Fibroblast of lung (primary cell): ENCODE data around the gene SAMD8. TPM values are rescaled to one million over a fixed set of nuclear protein-coding genes. Genes with fewer than 3 reads are reported as not detected.
A peak's percentile ranks its signal among the peaks of the same experiment; 100 is the strongest.
"Not testable (repeated sequence)": the region's sequence is repeated elsewhere in the genome, so short reads cannot be mapped to it uniquely, and the experiment has no call there.

Source experiments
- DNase-seq, 2 donors: peaks; one replicate each; pipeline versions ENCODE4 v3.0.0 to v3.0.0-alpha.2; 2010; ENCODE audit warnings: low read depth in 2 of 2
- H2AFZ ChIP-seq: 2 replicates; pipeline ENCODE4 v1.5.1; 2012; ENCODE audit warnings: low read length, control low read depth, inconsistent platforms
- H3K27ac ChIP-seq: 2 replicates; pipeline ENCODE4 v1.5.1; 2011; ENCODE audit warnings: low read length, control low read depth; ENCODE audit not compliant: insufficient read depth
- H3K27me3 ChIP-seq: 2 replicates; pipeline ENCODE4 v1.5.1; 2011; ENCODE audit warnings: mild to moderate bottlenecking, low read length; ENCODE audit not compliant: control insufficient read depth, insufficient read depth
- H3K36me3 ChIP-seq: 2 replicates; pipeline ENCODE4 v1.5.1; 2011; ENCODE audit warnings: low read length; ENCODE audit not compliant: control insufficient read depth, insufficient read depth
- H3K4me1 ChIP-seq: 2 replicates; pipeline ENCODE4 v1.5.1; 2011; ENCODE audit warnings: low read length; ENCODE audit not compliant: control insufficient read depth, insufficient read depth; ENCODE audit errors: extremely low read depth
- H3K4me2 ChIP-seq: 2 replicates; pipeline ENCODE4 v1.5.1; 2011; ENCODE audit warnings: low read length, control low read depth; ENCODE audit not compliant: insufficient read depth; ENCODE audit errors: extremely low read depth
- H3K4me3 ChIP-seq, 4 experiments: fragments of 200-600 bp in 1 of 4; sonication (generic) in 1 of 4; replicated peaks in 1 of 4; 2 replicates each; pipeline ENCODE4 v1.5.1; 2011 to 2016; ENCODE audit warnings: low read length in 4 of 4, low read depth in 3 of 4, mild to moderate bottlenecking in 3 of 4, control low read depth in 2 of 4, inconsistent platforms in 1 of 4, mixed read lengths in 1 of 4; ENCODE audit not compliant: insufficient read depth in 1 of 4; ENCODE audit errors: control extremely low read depth in 1 of 4
- H3K79me2 ChIP-seq: 2 replicates; pipeline ENCODE4 v1.5.1; 2012; ENCODE audit warnings: mild to moderate bottlenecking, low read length, inconsistent platforms; ENCODE audit not compliant: control insufficient read depth, insufficient read depth
- H3K9ac ChIP-seq: 2 replicates; pipeline ENCODE4 v1.5.1; 2011; ENCODE audit warnings: mild to moderate bottlenecking, low read length, control low read depth; ENCODE audit not compliant: insufficient read depth
- H3K9me3 ChIP-seq: 2 replicates; pipeline ENCODE4 v1.5.1; 2012; ENCODE audit warnings: low read depth, low read length; ENCODE audit not compliant: control insufficient read depth, insufficient read depth
- H4K20me1 ChIP-seq: 2 replicates; pipeline ENCODE4 v1.5.1; 2011; ENCODE audit warnings: low read length; ENCODE audit not compliant: control insufficient read depth, insufficient read depth; ENCODE audit errors: extremely low read depth
- EZH2 ChIP-seq: IDR thresholded peaks from 2 replicates; pipeline ENCODE4 v1.5.1; 2012; ENCODE audit warnings: low read length, control low read depth, mild to moderate bottlenecking; ENCODE audit errors: missing control alignments
- polyA plus RNA-seq, 2 donors: library from polyadenylated mRNA; depleted of rRNA in 1 of 2; stranded (reverse) in 1 of 2; unstranded in 1 of 2; fragments of >200 nt; gene quantifications; 2 replicates each; pipeline ENCODE4 v1.2.1, GENCODE V29; 2011 to 2012; ENCODE audit warnings: missing spikeins in 1 of 2
- total RNA-seq: library from RNA; depleted of rRNA; stranded (reverse); fragments of >200 nt; gene quantifications from 2 replicates; pipeline ENCODE4 v1.2.1, GENCODE V29; 2014
- TF ChIP-seq, protein P1 (sequence below), 2 donors: IDR thresholded peaks in 1 of 2; conservative IDR thresholded peaks in 1 of 2; 1 replicate in 1 of 2; 2 replicates in 1 of 2; pipeline ENCODE4 v1.5.1; 2011 to 2012; ENCODE audit warnings: low read length in 2 of 2, control low read depth in 1 of 2, inconsistent platforms in 1 of 2, low read depth in 1 of 2, mild to moderate bottlenecking in 1 of 2

The SAMD8 gene
- total and polyA plus RNA-seq, 2 donors (not counting 1 experiment from before 2014, with no cell fraction given), result 32.5 to 51.5 TPM

DNA sequence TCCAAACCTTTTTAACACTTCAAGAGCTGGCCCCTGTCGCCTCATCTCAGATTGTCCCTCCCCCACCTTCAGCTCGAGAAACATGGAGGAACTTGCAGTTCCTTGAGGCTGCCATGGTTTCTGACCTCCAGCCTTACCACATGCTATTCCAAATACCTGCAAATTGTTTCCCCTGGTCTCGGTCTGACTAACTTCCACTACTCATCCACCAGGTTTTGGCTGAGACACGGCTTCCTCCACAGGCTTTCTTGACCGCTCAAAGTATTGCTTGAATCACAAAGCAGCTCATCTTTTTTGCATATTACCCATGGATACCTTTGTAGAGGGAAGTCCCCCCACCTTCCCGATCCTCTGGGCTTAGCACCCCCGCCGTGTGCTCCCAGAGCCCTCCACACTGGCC is 5.2 kb upstream of the SAMD8 start:
- Histone ChIP-seq H2AFZ (no peak overlapping the region), H4K20me1 (no peaks in the 10 kb centered on the region), H3K4me1 (no peaks in the 10 kb centered on the region), H3K9ac (no peak overlapping the region), H3K36me3 (no peaks in the 10 kb centered on the region), H3K4me2 (no peak overlapping the region), H3K27ac (no peak overlapping the region), H3K4me3 (no peak overlapping the region), H3K27me3 (no peaks in the 10 kb centered on the region), H3K79me2 (no peaks in the 10 kb centered on the region), H3K9me3 (no peaks in the 10 kb centered on the region)
- peak in 1 of 2 donors; percentile 18 for DNase-seq
- no peak for TF ChIP-seq EZH2
- TF ChIP-seq, protein P1, sequence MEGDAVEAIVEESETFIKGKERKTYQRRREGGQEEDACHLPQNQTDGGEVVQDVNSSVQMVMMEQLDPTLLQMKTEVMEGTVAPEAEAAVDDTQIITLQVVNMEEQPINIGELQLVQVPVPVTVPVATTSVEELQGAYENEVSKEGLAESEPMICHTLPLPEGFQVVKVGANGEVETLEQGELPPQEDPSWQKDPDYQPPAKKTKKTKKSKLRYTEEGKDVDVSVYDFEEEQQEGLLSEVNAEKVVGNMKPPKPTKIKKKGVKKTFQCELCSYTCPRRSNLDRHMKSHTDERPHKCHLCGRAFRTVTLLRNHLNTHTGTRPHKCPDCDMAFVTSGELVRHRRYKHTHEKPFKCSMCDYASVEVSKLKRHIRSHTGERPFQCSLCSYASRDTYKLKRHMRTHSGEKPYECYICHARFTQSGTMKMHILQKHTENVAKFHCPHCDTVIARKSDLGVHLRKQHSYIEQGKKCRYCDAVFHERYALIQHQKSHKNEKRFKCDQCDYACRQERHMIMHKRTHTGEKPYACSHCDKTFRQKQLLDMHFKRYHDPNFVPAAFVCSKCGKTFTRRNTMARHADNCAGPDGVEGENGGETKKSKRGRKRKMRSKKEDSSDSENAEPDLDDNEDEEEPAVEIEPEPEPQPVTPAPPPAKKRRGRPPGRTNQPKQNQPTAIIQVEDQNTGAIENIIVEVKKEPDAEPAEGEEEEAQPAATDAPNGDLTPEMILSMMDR (conservative IDR thresholded peaks at IDR 0.05 in 1 of 2, IDR thresholded peaks at IDR 0.05 in 1 of 2; ENCODE audit: low read depth in 1 of 2, low read length in 2 of 2), result no peak

DNA sequence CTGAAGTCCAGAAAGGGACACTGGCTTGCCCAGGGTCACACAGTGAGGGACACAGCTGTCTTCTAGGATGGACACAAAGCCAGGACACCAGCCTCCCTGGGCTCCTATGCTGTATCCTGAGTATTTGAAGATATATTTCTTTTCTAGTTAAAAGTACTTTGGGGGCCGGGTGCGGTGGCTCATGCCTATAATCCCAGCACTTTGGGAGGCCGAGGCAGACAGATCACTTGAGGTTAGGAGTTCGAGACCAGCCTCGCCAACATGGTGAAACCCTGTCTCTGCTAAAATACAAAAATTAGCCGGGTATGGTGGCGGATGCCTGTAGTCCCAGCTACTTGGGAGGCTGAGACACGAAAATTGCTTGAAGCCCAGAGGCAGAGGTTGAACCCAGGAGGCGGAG is 4.6 kb upstream of the SAMD8 start:
- not testable (repeated sequence) for H4K20me1 ChIP-seq

DNA sequence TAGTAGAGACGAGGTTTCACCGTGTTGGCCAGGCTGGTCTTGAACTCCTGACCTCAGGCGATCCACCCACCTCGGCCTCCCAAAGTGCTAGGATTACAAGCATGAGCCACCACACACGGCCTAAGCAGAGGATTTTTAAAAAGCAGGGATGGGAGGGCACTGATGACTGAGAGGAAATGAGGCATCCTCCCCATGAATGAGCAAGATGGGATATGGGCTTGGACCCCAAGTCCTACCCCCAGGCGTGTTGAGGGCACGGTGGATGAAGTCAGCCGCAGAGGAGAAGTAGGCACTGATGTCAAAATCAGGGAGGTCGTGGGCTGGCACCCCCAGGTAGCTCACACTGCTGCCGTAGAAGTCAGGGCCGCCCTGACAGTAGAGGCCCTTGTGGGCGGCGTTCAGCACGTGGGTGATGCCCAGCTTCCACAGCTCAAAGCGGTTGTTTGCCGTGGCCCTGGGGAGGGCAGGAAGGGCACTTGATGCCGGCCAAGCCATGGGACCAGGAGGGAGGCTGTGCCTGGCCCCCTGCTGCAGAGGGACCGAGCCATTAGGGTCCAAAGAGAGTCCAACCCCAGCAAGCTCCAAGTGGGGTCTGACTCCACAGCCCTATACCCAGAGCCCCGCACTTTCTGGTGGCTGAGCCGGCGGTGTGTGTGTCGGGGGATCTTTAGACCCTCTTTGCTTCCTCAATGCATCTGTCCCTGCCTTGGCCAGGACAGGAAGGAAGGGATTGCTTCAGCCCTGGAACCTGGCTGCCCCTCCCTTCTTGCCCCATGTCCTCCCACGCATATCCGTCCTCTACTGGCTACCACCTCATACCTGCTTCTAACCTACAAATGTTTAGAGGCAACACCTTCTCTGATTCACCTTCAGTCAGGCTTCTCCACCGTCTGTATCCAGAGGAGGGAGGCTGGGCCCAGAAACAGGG is 3.4 kb upstream of the SAMD8 start:
- Histone ChIP-seq H3K4me1 (no peaks in the 10 kb centered on the region), H3K9me3 (no peaks in the 10 kb centered on the region), H3K79me2 (peaks cover 4% of the 10 kb centered on the region), H3K9ac (no peak overlapping the region), H4K20me1 (no peaks in the 10 kb centered on the region), H3K27me3 (no peaks in the 10 kb centered on the region), H3K36me3 (no peaks in the 10 kb centered on the region), H2AFZ (no peak overlapping the region), H3K4me2 (no peak overlapping the region), H3K27ac (no peak overlapping the region), H3K4me3 (no peak overlapping the region)
- no peak for DNase-seq
- TF ChIP-seq, protein P1 (conservative IDR thresholded peaks at IDR 0.05 in 1 of 2, IDR thresholded peaks at IDR 0.05 in 1 of 2; ENCODE audit: low read depth in 1 of 2, low read length in 2 of 2), result no peak
- no peak for TF ChIP-seq EZH2

More for the DNA sequence above, 4.6 kb upstream of the SAMD8 start:
- not testable (repeated sequence) for H3K9me3 ChIP-seq, DNase-seq, H3K27ac ChIP-seq, H3K4me3 ChIP-seq, H3K4me1 ChIP-seq, H3K9ac ChIP-seq, H3K4me2 ChIP-seq, H3K36me3 ChIP-seq, H3K79me2 ChIP-seq, H2AFZ ChIP-seq, H3K27me3 ChIP-seq
